MM.1S (cell line): Measurements from ENCODE around the gene SLC32A1.
A peak's percentile ranks its signal among the peaks of the same experiment; 100 is the strongest.

ENCODE experiments used
- DNase-seq: peaks from one replicate; pipeline ENCODE4 v3.0.0-alpha.2; 2015
- H2AFZ ChIP-seq: fragments of 300-600 bp; sonication (generic); 2 replicates; pipeline ENCODE4 v1.6.0; 2016; ENCODE audit warnings: antibody characterized with exemption, low read length
- H3F3A ChIP-seq: fragments of 300-600 bp; sonication (generic); 2 replicates; pipeline ENCODE4 v1.6.1; 2016; ENCODE audit warnings: mild to moderate bottlenecking, antibody characterized with exemption, low read length, moderate library complexity, mixed read lengths; ENCODE audit not compliant: insufficient read depth
- H3K27ac ChIP-seq: fragments of 300-600 bp; sonication (generic); 2 replicates; pipeline ENCODE4 v1.5.1; 2016; ENCODE audit warnings: mild to moderate bottlenecking, low read length
- H3K27me3 ChIP-seq: fragments of 300-600 bp; sonication (generic); replicated peaks from 2 replicates; pipeline ENCODE4 v1.6.0; 2016; ENCODE audit warnings: low read length; ENCODE audit not compliant: insufficient read depth
- H3K36me3 ChIP-seq: fragments of 300-600 bp; sonication (generic); replicated peaks from 2 replicates; pipeline ENCODE4 v1.6.1; 2016; ENCODE audit warnings: mild to moderate bottlenecking, low read length, mixed read lengths; ENCODE audit not compliant: insufficient read depth
- H3K4me1 ChIP-seq: fragments of 300-600 bp; sonication (generic); 2 replicates; pipeline ENCODE4 v1.6.1; 2016; ENCODE audit warnings: low read length, mixed read lengths
- H3K4me2 ChIP-seq: fragments of 300-600 bp; sonication (generic); 2 replicates; pipeline ENCODE4 v1.6.0; 2016; ENCODE audit warnings: low read depth, low read length
- H3K4me3 ChIP-seq: fragments of 300-600 bp; sonication (generic); 2 replicates; pipeline ENCODE4 v1.5.1; 2016; ENCODE audit warnings: low read length, mixed read lengths
- H3K79me2 ChIP-seq: fragments of 300-600 bp; sonication (generic); 2 replicates; pipeline ENCODE4 v1.6.1; 2016; ENCODE audit warnings: mixed run types, low read length, mixed read lengths
- H3K9ac ChIP-seq: fragments of 300-600 bp; sonication (generic); 2 replicates; pipeline ENCODE4 v1.6.1; 2016; ENCODE audit warnings: low read length, mixed read lengths
- H3K9me2 ChIP-seq: fragments of 300-600 bp; sonication (generic); replicated peaks from 2 replicates; pipeline ENCODE4 v1.6.1; 2016; ENCODE audit warnings: mild to moderate bottlenecking, low read length, mixed read lengths; ENCODE audit not compliant: insufficient read depth
- H3K9me3 ChIP-seq: fragments of 300-600 bp; sonication (generic); replicated peaks from 2 replicates; pipeline ENCODE4 v1.6.1; 2016; ENCODE audit warnings: mild to moderate bottlenecking, low read length, mixed read lengths; ENCODE audit not compliant: insufficient read depth
- H4K20me1 ChIP-seq: fragments of 300-600 bp; sonication (generic); 2 replicates; pipeline ENCODE4 v1.6.1; 2016; ENCODE audit warnings: mild to moderate bottlenecking, low read length, moderate library complexity, mixed read lengths; ENCODE audit not compliant: insufficient read depth
- EZH2 ChIP-seq: fragments of 300-600 bp; sonication (generic); optimal IDR thresholded peaks from 2 replicates; pipeline ENCODE3; 2017; ENCODE audit warnings: low read depth, mild to moderate bottlenecking, antibody characterized with exemption, low read length, mixed read lengths
- EZH2phosphoT487 ChIP-seq: fragments of 300-600 bp; sonication (generic); IDR thresholded peaks from 2 replicates; pipeline ENCODE4 v1.6.1; 2018; ENCODE audit warnings: antibody characterized with exemption, low read length
- TF ChIP-seq, protein P1 (sequence below): fragments of 300-600 bp; sonication (generic); IDR thresholded peaks from 2 replicates; pipeline ENCODE4 v1.5.1; 2016; ENCODE audit warnings: antibody characterized with exemption, low read length, mixed read lengths

Gene SLC32A1

DNA sequence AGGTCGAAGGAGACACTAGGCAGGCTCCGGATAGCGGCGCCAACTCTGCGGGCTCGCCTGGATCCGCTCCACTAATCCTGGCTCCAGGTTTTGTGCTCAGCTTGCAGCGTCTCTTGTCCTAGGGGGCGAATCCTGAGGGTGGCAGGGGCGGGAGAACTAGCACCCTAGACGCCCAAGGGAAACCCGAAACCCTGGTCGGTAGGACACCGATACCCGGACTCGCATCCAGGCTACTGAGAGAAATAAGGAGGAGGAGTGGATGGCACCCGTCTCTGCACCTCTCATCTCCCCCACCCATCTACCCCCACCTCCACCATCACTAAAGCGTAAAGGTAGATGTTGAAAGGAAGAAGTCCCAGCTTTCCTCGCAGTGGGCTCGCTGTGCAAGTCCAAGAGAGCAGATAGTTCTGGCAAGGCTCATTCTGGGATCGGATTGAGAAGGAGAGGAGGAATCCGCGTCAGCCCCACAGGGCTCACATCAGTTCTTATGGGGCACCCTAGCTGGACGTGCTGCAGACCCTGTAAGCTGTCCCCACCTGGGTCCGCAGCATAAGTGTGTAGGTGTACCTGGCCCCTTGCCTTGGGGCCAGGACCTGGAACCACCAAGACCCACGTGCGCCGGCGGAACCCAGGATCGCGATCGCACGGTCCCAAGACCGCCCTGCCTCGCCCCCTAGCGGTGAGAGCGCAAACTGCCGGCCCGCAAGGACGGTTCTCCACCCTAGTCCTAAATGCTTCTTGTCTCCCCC is 6.9 kb downstream of the SLC32A1 start:
- Histone ChIP-seq H3K79me2 (no peaks in the 10 kb centered on the region), H3K36me3 (no peaks in the 10 kb centered on the region), H4K20me1 (no peaks in the 10 kb centered on the region), H3K9ac (peak overlapping the region; percentile 12; the same call in 1 of the 2 replicates), H3K4me3 (peak overlapping the region; percentile 62), H3K27me3 (peaks cover 45% of the 10 kb centered on the region), H3K9me3 (no peaks in the 10 kb centered on the region), H3K9me2 (no peaks in the 10 kb centered on the region), H3K4me1 (no peaks in the 10 kb centered on the region), H3K4me2 (peak overlapping the region; percentile 97), H2AFZ (peak overlapping the region; percentile 78), H3F3A (no peaks in the 10 kb centered on the region), H3K27ac (no peak overlapping the region)
- DNase-seq, result peak; percentile 77
- TF ChIP-seq EZH2phosphoT487 (no peak), EZH2 (no peak)
- TF ChIP-seq, protein P1, sequence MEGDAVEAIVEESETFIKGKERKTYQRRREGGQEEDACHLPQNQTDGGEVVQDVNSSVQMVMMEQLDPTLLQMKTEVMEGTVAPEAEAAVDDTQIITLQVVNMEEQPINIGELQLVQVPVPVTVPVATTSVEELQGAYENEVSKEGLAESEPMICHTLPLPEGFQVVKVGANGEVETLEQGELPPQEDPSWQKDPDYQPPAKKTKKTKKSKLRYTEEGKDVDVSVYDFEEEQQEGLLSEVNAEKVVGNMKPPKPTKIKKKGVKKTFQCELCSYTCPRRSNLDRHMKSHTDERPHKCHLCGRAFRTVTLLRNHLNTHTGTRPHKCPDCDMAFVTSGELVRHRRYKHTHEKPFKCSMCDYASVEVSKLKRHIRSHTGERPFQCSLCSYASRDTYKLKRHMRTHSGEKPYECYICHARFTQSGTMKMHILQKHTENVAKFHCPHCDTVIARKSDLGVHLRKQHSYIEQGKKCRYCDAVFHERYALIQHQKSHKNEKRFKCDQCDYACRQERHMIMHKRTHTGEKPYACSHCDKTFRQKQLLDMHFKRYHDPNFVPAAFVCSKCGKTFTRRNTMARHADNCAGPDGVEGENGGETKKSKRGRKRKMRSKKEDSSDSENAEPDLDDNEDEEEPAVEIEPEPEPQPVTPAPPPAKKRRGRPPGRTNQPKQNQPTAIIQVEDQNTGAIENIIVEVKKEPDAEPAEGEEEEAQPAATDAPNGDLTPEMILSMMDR, result peak; percentile 99

DNA sequence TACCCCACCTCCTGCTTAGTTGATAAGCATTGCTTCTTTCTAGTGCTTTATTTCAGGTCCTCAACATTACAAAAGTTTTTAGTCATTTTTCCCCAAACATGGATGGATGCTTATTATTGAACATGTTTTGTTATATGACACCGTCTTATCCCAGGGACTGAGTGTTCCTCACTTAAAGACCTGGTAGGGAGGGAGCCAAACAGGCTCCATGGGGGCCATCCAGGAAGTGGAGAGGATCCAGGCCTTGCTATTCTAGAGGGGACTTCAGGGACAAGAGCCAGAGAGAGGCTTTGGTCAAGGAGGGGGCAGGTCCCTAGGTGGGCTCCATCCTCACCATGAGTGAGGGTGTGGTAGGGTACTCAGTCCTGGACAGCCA is 7.4 kb downstream of the SLC32A1 start:
- Histone ChIP-seq H2AFZ (no peak overlapping the region), H3K27me3 (peaks cover 39% of the 10 kb centered on the region)

DNA sequence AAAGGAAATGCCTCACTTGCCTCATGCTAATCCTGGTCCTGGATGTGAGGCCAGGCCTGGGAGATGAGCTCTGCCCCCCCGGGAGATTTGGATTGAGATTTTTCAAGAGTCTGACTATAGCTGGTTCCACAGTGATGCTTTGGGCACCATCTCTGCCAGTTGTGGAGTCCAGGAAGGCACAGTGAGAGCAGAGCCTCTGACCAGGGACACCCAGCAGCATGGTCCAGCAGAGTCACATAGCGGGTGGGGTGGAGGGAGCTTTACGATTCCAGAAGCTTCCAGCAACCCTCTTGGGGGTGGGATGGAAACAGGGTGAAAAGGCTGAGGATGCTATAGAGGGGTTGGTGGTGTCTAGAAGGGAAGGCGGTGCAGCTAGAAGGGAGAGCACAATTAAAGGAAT is 8.7 kb downstream of the SLC32A1 start:
- TF ChIP-seq, protein P1, result no peak
- TF ChIP-seq EZH2 (no peak), EZH2phosphoT487 (no peak)
- DNase-seq, result no peak
- H3K27me3 ChIP-seq, result peaks cover 29% of the 10 kb centered on the region

More for the DNA sequence above, 7.4 kb downstream of the SLC32A1 start:
- Histone ChIP-seq H4K20me1 (no peaks in the 10 kb centered on the region), H3F3A (no peaks in the 10 kb centered on the region), H3K4me1 (no peaks in the 10 kb centered on the region), H3K4me3 (no peak overlapping the region), H3K27ac (no peak overlapping the region), H3K9me3 (no peaks in the 10 kb centered on the region), H3K4me2 (peak overlapping the region; percentile 97; the same call in 1 of the 2 replicates), H3K9ac (no peak overlapping the region), H3K36me3 (no peaks in the 10 kb centered on the region), H3K79me2 (no peaks in the 10 kb centered on the region), H3K9me2 (no peaks in the 10 kb centered on the region)
- no peak for TF ChIP-seq EZH2phosphoT487
- no peak for TF ChIP-seq EZH2
- TF ChIP-seq, protein P1, result no peak
- DNase-seq, result no peak

More for the DNA sequence above, 8.7 kb downstream of the SLC32A1 start:
- no peaks in the 10 kb centered on the region for H3K36me3 ChIP-seq
- H3K4me1 ChIP-seq, result no peaks in the 10 kb centered on the region
- H3K9me3 ChIP-seq, result no peaks in the 10 kb centered on the region
- no peaks in the 10 kb centered on the region for H4K20me1 ChIP-seq
- H3K79me2 ChIP-seq, result no peaks in the 10 kb centered on the region
- H3K4me2 ChIP-seq, result no peak overlapping the region
- no peaks in the 10 kb centered on the region for H3K9me2 ChIP-seq
- no peak overlapping the region for H3K4me3 ChIP-seq
- H3K9ac ChIP-seq, result no peak overlapping the region
- no peak overlapping the region for H3K27ac ChIP-seq
- H2AFZ ChIP-seq, result no peak overlapping the region
- no peaks in the 10 kb centered on the region for H3F3A ChIP-seq
